ENCODE measurements around the gene PPL. TPM values are rescaled to one million over a fixed set of nuclear protein-coding genes. Genes with fewer than 3 reads are reported as not detected.

Gene PPL
- total and polyA plus RNA-seq, 2 donors (not counting 3 experiments of a cell fraction or from before 2014, with no cell fraction given) = 0.07 to 0.20 TPM

DNA sequence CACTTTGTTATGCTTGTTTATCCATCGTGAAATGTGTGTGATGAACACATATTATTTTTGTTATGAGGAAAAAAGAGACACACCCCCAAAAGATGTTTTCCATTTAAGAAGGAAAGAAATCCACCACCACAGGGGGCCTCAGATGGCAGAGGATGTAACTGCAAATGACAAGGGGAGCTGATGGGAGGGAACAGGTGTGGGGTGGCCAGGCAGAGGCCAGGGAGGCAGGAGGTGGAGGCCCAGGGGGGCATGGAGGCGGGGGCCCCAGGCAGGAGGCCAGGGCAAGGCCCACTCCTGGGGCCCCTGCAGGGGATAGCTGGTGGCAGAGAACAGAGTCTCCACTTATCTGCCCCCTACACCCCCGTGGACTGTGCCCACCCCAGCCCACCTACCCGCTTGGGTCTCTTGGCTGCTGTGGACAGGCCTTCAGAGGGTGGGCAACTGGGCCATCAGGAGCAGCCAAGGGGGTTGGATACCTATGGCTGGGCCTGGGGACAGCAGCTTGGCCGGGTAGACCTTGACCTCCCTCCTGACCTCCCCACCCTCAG lies 28.0 kb downstream of the PPL start:
- ChIA-PET POLR2A (no interaction called here), CTCF (no interaction called here)
- H3K36me3 ChIP-seq (ENCODE audit: control insufficient read depth in 2 of 2, extremely low read depth in 1 of 2, insufficient read depth in 2 of 2, low read length in 2 of 2) = no peaks in the 10 kb centered on the region
- no peak overlapping the region for H3K9ac ChIP-seq (replicated peaks; ENCODE audit: extremely low read depth, insufficient read depth, low read length)
- no TSS peak for BruUV-seq (replicated peaks)
- no peaks in the 10 kb centered on the region for H4K20me1 ChIP-seq (replicated peaks; ENCODE audit: control insufficient read depth, extremely low read depth, insufficient read depth, low read length)
- H3K9me1 ChIP-seq (replicated peaks; ENCODE audit: control insufficient read depth, extremely low read depth, insufficient read depth, low read length) = no peaks in the 10 kb centered on the region
- FAIRE-seq (no peak), DNase-seq (ENCODE audit: low read depth, low spot score) (no peak)
- no peaks in the 10 kb centered on the region for H3K27me3 ChIP-seq (ENCODE audit: control insufficient read depth in 2 of 2, insufficient read depth in 2 of 2, low read length in 2 of 2)
- no peak overlapping the region for H3K27ac ChIP-seq (ENCODE audit: insufficient read depth, low read depth, low read length)
- TF ChIP-seq JUN (IDR thresholded peaks at IDR 0.05; ENCODE audit: borderline replicate concordance, insufficient read depth, insufficient read length, low read depth) = no peak
- TF ChIP-seq FOS (IDR thresholded peaks at IDR 0.05; ENCODE audit: borderline replicate concordance, insufficient read depth, low read length) = no peak
- TF ChIP-seq, protein P1, sequence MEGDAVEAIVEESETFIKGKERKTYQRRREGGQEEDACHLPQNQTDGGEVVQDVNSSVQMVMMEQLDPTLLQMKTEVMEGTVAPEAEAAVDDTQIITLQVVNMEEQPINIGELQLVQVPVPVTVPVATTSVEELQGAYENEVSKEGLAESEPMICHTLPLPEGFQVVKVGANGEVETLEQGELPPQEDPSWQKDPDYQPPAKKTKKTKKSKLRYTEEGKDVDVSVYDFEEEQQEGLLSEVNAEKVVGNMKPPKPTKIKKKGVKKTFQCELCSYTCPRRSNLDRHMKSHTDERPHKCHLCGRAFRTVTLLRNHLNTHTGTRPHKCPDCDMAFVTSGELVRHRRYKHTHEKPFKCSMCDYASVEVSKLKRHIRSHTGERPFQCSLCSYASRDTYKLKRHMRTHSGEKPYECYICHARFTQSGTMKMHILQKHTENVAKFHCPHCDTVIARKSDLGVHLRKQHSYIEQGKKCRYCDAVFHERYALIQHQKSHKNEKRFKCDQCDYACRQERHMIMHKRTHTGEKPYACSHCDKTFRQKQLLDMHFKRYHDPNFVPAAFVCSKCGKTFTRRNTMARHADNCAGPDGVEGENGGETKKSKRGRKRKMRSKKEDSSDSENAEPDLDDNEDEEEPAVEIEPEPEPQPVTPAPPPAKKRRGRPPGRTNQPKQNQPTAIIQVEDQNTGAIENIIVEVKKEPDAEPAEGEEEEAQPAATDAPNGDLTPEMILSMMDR (IDR thresholded peaks at IDR 0.05; ENCODE audit: extremely low read depth in 1 of 2, insufficient read depth in 1 of 2, low read depth in 1 of 2, low read length in 2 of 2) = no peak
- no peak for TF ChIP-seq MYC (IDR thresholded peaks at IDR 0.05; ENCODE audit: low read depth, low read length)
- TF ChIP-seq, protein P2, sequence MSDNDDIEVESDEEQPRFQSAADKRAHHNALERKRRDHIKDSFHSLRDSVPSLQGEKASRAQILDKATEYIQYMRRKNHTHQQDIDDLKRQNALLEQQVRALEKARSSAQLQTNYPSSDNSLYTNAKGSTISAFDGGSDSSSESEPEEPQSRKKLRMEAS (IDR thresholded peaks at IDR 0.05; ENCODE audit: insufficient read depth, insufficient read length) = no peak
- no peak for TF ChIP-seq POLR2A (IDR thresholded peaks at IDR 0.05; ENCODE audit: low read depth, low read length)
- TF ChIP-seq POLR2AphosphoS5 (IDR thresholded peaks at IDR 0.05; ENCODE audit: insufficient read depth, low read depth, low read length) = no peak
- no peak for TF ChIP-seq EZH2 (IDR thresholded peaks at IDR 0.05; ENCODE audit: borderline replicate concordance, low read depth, low read length, severe bottlenecking)
- no peak for TF ChIP-seq GATA2 (IDR thresholded peaks at IDR 0.05; ENCODE audit: insufficient read depth, insufficient read length, low read depth, low read length)
- intact Hi-C loops (cut with micrococcal nuclease) (loop anchor here (5.0 kb wide), 1 partner anchor 342 kb away; no protein-coding TSS in a partner anchor), dilution Hi-C loops (cut with MboI; ENCODE audit: extremely low pct_ligation_motif_present, low sequenced_read_pairs) (no loop called here)
- H3K9me3 ChIP-seq (replicated peaks; ENCODE audit: control insufficient read depth, insufficient read depth, low read length) = no peaks in the 10 kb centered on the region
- H2AFZ ChIP-seq (ENCODE audit: low read depth, low read length) = no peak overlapping the region
- H3K79me2 ChIP-seq (ENCODE audit: control insufficient read depth, insufficient read depth, low read length) = no peaks in the 10 kb centered on the region
- no peak overlapping the region for H3K4me3 ChIP-seq (replicated peaks in 1 of 3; ENCODE audit: insufficient read depth in 1 of 3, low read depth in 1 of 3, low read length in 3 of 3)
- no peak overlapping the region for H3K4me2 ChIP-seq (ENCODE audit: insufficient read depth, low read length)
- no peaks in the 10 kb centered on the region for H3K4me1 ChIP-seq (ENCODE audit: control insufficient read depth, extremely low read depth, insufficient read depth, low read length)
